ENCODE results near the gene PHRF1. TPM values are rescaled to one million over a fixed set of nuclear protein-coding genes. Genes with fewer than 3 reads are reported as not detected.

Gene PHRF1
- polyA plus RNA-seq, 1 of the 3 experiments (the other 2 are of a cell fraction): 22.7 TPM

DNA sequence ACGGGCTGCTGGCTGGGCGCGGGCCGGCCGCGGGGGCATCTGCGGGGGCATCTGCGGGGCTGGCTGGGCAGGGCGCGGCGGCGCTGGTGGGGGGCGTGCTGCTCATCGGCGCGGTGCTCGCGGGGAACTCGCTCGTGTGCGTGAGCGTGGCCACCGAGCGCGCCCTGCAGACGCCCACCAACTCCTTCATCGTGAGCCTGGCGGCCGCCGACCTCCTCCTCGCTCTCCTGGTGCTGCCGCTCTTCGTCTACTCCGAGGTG, 61.0 kb downstream of the PHRF1 start (continued):
- TF ChIP-seq MXI1 (IDR thresholded peaks at IDR 0.05; ENCODE audit: low read depth, low read length) (no peak), SMC3 (IDR thresholded peaks at IDR 0.05; ENCODE audit: low read depth, low read length) (no peak), USF2 (IDR thresholded peaks at IDR 0.05; ENCODE audit: borderline replicate concordance, low read depth, low read length) (no peak), MEF2A (IDR thresholded peaks at IDR 0.05; ENCODE audit: borderline replicate concordance, low read depth) (no peak), SIN3A (IDR thresholded peaks at IDR 0.05; ENCODE audit: borderline replicate concordance, low read depth, low read length) (no peak), EP300 (IDR thresholded peaks at IDR 0.05; ENCODE audit: borderline replicate concordance in 1 of 2, low read depth in 1 of 2, low read length in 1 of 2) (no peak), RXRA (IDR thresholded peaks at IDR 0.05; ENCODE audit: borderline replicate concordance, low read depth) (no peak)

GRCh38 chr11:637593-638521, 61.6 kb downstream of the PHRF1 start:
- Histone ChIP-seq H3K4me3 (ENCODE audit: low read depth in 2 of 2, low read length in 1 of 2) (peak overlapping the region in 1 of 2 experiments; percentile 28; a peak in 1 of 4 replicates), H3K4me2 (no peak overlapping the region)
- WGBS (ENCODE audit: low lambda C conversion rate): 89% methylated on average over 47 of the region's 55 CpGs

DNA sequence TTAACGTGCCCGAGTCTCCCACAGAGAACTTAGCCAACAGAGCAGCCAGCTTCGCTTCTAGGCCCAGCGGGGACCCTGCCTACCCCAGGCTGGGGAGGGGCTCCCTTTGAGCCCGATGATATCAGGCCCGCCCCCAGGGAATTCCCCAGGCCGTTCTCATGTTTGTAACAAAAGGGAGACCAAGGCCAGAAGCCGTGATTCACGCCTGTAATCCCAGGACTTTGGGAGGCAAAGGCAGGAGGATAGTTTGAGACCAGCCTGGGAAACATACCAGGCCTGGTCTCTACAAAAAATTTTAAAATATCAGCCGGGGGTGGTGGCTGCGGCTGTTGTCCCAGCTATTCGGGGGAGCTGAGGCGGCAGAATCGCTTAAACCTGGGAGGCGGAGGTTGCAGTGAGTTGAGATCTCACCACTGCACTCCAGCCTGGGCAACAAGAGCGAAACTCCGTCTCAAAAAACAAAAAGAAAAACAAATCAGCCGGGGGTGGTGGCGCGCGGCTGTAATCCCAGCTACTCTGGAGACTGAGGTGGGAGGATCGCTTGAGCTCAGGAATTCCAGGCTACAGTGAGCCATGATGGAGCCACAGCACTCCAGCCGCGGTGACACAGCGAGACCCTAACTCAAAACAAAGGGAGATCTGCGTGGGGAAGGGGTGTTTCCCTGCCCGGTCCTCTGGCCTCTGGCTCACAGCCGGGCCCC, 62.5 kb downstream of the PHRF1 start:
- 90% methylated on average over 22 of the region's 28 CpGs for WGBS (ENCODE audit: low lambda C conversion rate)
- Histone ChIP-seq H3K4me1 (ENCODE audit: control insufficient read depth in 1 of 2, insufficient read depth in 2 of 2, low read depth in 1 of 2, low read length in 1 of 2) (peaks cover 0 to 12% of the 10 kb centered on the region in 2 experiments; a peak in 1 of 4 replicates), H2AFZ (ENCODE audit: low read depth) (no peak overlapping the region), H3K9me3 (no peaks in the 10 kb centered on the region), H3F3A (replicated peaks; ENCODE audit: insufficient read depth) (no peaks in the 10 kb centered on the region), H3K36me3 (replicated peaks in 1 of 2; ENCODE audit: control insufficient read depth in 1 of 2, insufficient read depth in 2 of 2, low read length in 1 of 2) (peaks cover 0 to 1% of the 10 kb centered on the region in 2 experiments), H3K79me2 (ENCODE audit: insufficient read depth) (no peaks in the 10 kb centered on the region), H3K9me2 (no peaks in the 10 kb centered on the region), H3K27me3 (ENCODE audit: insufficient read depth) (no peaks in the 10 kb centered on the region), H3K4me2 (no peak overlapping the region), H4K20me1 (ENCODE audit: insufficient read depth) (peaks cover 7% of the 10 kb centered on the region; the same call in 1 of the 2 replicates), H3K9ac (no peak overlapping the region), H3K4me3 (ENCODE audit: low read depth in 2 of 2, low read length in 1 of 2) (no peak overlapping the region), H3K27ac (ENCODE audit: low read depth in 2 of 2, low read length in 1 of 2) (no peak overlapping the region)
- DNase-seq: peak; percentile 30
- ChIA-PET POLR2A (interaction anchor here (1.0 to 1.1 kb wide), 2 partner anchors 57 to 64 kb away, joined by 3 read pairs; partner anchors contain the start of genes DEAF1 and TMEM80), CTCF (interaction anchor here (1.0 to 1.5 kb wide), 3 partner anchors 44 to 123 kb away, joined by 3 to 4 read pairs (median 3); no protein-coding TSS in a partner anchor)
- no peak for TF ChIP-seq RCOR1 (IDR thresholded peaks at IDR 0.05; ENCODE audit: low read length)
- TF ChIP-seq YY1 (IDR thresholded peaks at IDR 0.05; ENCODE audit: low read depth): no peak
- TF ChIP-seq FOSL2 (IDR thresholded peaks at IDR 0.05; ENCODE audit: borderline replicate concordance, low read depth): no peak
- TF ChIP-seq TCF12 (IDR thresholded peaks at IDR 0.05): no peak

More at GRCh38 chr11:637593-638521, 61.6 kb downstream of the PHRF1 start:
- H3K9ac ChIP-seq: no peak overlapping the region
- DNase-seq: peak; percentile 73
- peaks cover 7% of the 10 kb centered on the region; the same call in 1 of the 2 replicates for H4K20me1 ChIP-seq (ENCODE audit: insufficient read depth)
- POLR2A ChIA-PET: interaction anchor here (1.0 to 1.1 kb wide), 2 partner anchors 58 to 63 kb away, joined by 3 read pairs; partner anchors contain the start of genes DEAF1 and TMEM80
- no peak for TF ChIP-seq FOXJ3 (CRISPR knock-in tag; IDR thresholded peaks at IDR 0.05)
- no peak for TF ChIP-seq MEF2A (IDR thresholded peaks at IDR 0.05; ENCODE audit: borderline replicate concordance, low read depth)
- TF ChIP-seq JUND (IDR thresholded peaks at IDR 0.05): no peak
- TF ChIP-seq NRF1 (IDR thresholded peaks at IDR 0.05; ENCODE audit: low read depth, low read length): no peak
- CTCF ChIA-PET: interaction anchor here (0.5 to 1.5 kb wide), 6 partner anchors 44 to 157 kb away, joined by 3 to 4 read pairs (median 3); no protein-coding TSS in a partner anchor
- no peak overlapping the region for H3K27ac ChIP-seq (ENCODE audit: low read depth in 2 of 2, low read length in 1 of 2)
- peaks cover 0 to 12% of the 10 kb centered on the region in 2 experiments; a peak in 1 of 4 replicates for H3K4me1 ChIP-seq (ENCODE audit: control insufficient read depth in 1 of 2, insufficient read depth in 2 of 2, low read depth in 1 of 2, low read length in 1 of 2)
- peaks cover 5% of the 10 kb centered on the region for H3F3A ChIP-seq (replicated peaks; ENCODE audit: insufficient read depth)
- H3K9me2 ChIP-seq: no peaks in the 10 kb centered on the region
- H2AFZ ChIP-seq (ENCODE audit: low read depth): no peak overlapping the region
- no peaks in the 10 kb centered on the region for H3K9me3 ChIP-seq
- H3K79me2 ChIP-seq (ENCODE audit: insufficient read depth): no peaks in the 10 kb centered on the region
- no peaks in the 10 kb centered on the region for H3K27me3 ChIP-seq (ENCODE audit: insufficient read depth)
- H3K36me3 ChIP-seq (replicated peaks in 1 of 2; ENCODE audit: control insufficient read depth in 1 of 2, insufficient read depth in 2 of 2, low read length in 1 of 2): no peaks in the 10 kb centered on the region
